SK-N-SH treated with all-trans-retinoic acid at 6 μM for 48 hours (cell line): Measurements from ENCODE around the gene PFKFB1.

Experiments
- ARNTL ChIP-seq: fragments of 450-650 bp; formaldehyde crosslinking; IDR thresholded peaks from 2 replicates; pipeline ENCODE4 v1.5.0; 2020; ENCODE audit warnings: low read depth, mild to moderate bottlenecking, moderate library complexity, borderline replicate concordance
- BACH2 ChIP-seq: fragments of 250-450 bp; sonication (Bioruptor Pico); IDR thresholded peaks from 2 replicates; pipeline ENCODE4 v1.9.0; 2021; ENCODE audit warnings: mild to moderate bottlenecking, borderline replicate concordance
- CSDC2 ChIP-seq: fragments of 250-450 bp; sonication (Bioruptor Pico); IDR thresholded peaks from 2 replicates; pipeline ENCODE4 v1.5.0; 2020; ENCODE audit warnings: mild to moderate bottlenecking, moderate library complexity
- ISL1 ChIP-seq: fragments of 250-450 bp; sonication (Bioruptor Pico); IDR thresholded peaks from 2 replicates; pipeline ENCODE4 v2.1.2; 2022; ENCODE audit warnings: mild to moderate bottlenecking, moderate library complexity
- RARB ChIP-seq: fragments of 250-450 bp; sonication (Bioruptor Pico); IDR thresholded peaks from 2 replicates; pipeline ENCODE4 v1.8.0; 2021; ENCODE audit warnings: mild to moderate bottlenecking, moderate library complexity
- TOX ChIP-seq: fragments of 250-450 bp; sonication (Bioruptor Pico); IDR thresholded peaks from 2 replicates; pipeline ENCODE4 v1.8.0; 2021; ENCODE audit warnings: mild to moderate bottlenecking, moderate library complexity, borderline replicate concordance
- ZNF565 ChIP-seq: fragments of 450-650 bp; formaldehyde crosslinking; conservative IDR thresholded peaks from 2 replicates; pipeline ENCODE4 v1.5.0; 2020; ENCODE audit warnings: low read depth, mild to moderate bottlenecking, moderate library complexity
- TF ChIP-seq, protein P1 (sequence below): fragments of 250-450 bp; sonication (Bioruptor Pico); IDR thresholded peaks from 2 replicates; pipeline ENCODE4 v1.5.1; 2020; ENCODE audit warnings: low read depth, mild to moderate bottlenecking, moderate library complexity
- TF ChIP-seq, protein P2 (sequence below): fragments of 250-450 bp; sonication (Bioruptor Pico); IDR thresholded peaks from 2 replicates; pipeline ENCODE4 v1.8.0; 2020; ENCODE audit warnings: mild to moderate bottlenecking, moderate library complexity, borderline replicate concordance

DNA sequence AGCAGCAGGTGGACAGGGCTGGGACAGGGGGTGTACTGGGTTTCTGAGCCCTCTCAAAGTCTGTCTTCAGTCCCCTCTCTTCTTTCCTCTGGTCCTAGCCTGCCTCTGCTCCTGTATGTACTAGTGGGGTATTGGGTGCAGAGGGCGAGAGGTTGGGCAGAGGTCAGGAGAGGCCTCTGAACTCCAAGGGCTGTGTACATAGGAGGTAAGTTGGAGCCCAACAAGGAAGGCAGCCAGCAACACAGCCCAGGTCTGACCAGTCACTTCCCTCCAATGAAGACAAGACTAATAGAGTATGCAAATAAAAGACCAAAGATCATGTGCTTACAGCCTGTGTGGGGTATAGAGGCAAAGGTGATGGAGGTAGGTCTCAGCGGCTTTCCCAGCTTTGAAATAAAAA lies at the start of gene PFKFB1:
- TF ChIP-seq, protein P1, sequence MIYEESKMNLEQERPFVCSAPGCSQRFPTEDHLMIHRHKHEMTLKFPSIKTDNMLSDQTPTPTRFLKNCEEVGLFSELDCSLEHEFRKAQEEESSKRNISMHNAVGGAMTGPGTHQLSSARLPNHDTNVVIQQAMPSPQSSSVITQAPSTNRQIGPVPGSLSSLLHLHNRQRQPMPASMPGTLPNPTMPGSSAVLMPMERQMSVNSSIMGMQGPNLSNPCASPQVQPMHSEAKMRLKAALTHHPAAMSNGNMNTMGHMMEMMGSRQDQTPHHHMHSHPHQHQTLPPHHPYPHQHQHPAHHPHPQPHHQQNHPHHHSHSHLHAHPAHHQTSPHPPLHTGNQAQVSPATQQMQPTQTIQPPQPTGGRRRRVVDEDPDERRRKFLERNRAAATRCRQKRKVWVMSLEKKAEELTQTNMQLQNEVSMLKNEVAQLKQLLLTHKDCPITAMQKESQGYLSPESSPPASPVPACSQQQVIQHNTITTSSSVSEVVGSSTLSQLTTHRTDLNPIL (CRISPR knock-in tag), result no peak
- TF ChIP-seq, protein P2, sequence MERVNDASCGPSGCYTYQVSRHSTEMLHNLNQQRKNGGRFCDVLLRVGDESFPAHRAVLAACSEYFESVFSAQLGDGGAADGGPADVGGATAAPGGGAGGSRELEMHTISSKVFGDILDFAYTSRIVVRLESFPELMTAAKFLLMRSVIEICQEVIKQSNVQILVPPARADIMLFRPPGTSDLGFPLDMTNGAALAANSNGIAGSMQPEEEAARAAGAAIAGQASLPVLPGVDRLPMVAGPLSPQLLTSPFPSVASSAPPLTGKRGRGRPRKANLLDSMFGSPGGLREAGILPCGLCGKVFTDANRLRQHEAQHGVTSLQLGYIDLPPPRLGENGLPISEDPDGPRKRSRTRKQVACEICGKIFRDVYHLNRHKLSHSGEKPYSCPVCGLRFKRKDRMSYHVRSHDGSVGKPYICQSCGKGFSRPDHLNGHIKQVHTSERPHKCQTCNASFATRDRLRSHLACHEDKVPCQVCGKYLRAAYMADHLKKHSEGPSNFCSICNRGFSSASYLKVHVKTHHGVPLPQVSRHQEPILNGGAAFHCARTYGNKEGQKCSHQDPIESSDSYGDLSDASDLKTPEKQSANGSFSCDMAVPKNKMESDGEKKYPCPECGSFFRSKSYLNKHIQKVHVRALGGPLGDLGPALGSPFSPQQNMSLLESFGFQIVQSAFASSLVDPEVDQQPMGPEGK (CRISPR knock-in tag), result no peak
- TF ChIP-seq RARB (CRISPR knock-in tag) (no peak), BACH2 (CRISPR knock-in tag) (no peak), ISL1 (CRISPR knock-in tag) (no peak), CSDC2 (no peak), ARNTL (CRISPR knock-in tag) (no peak), ZNF565 (CRISPR knock-in tag) (no peak), TOX (CRISPR knock-in tag) (no peak)
